Breast epithelium (tissue), 4 donors: ENCODE data around the gene FANCC. TPM values are rescaled to one million over a fixed set of nuclear protein-coding genes. Genes with fewer than 3 reads are reported as not detected.

Experiments used
- DNase-seq, 2 donors: peaks; one replicate each; pipeline ENCODE4 v3.0.0-alpha.2; 2019; ENCODE audit warnings: low spot score in 2 of 2
- H3K27ac ChIP-seq, 2 donors: fragments of 200-600 bp; sonication (generic) in 1 of 2; one replicate each; pipeline ENCODE4 v1.5.1; 2016 to 2019; ENCODE audit warnings: mild to moderate bottlenecking in 1 of 2
- H3K27me3 ChIP-seq, 2 donors: fragments of 200-600 bp; sonication (generic) in 1 of 2; one replicate each; pipeline versions ENCODE4 v1.5.1 to v1.6.0; 2017 to 2019; ENCODE audit warnings: control low read depth in 1 of 2, mild to moderate bottlenecking in 1 of 2
- H3K36me3 ChIP-seq: fragments of 200-600 bp; one replicate; pipeline ENCODE4 v1.5.1; 2019
- H3K4me1 ChIP-seq, 2 donors: fragments of 200-600 bp; sonication (generic); one replicate each; pipeline ENCODE4 v1.5.1; 2016 to 2019; ENCODE audit warnings: control low read depth in 1 of 2
- H3K4me3 ChIP-seq, 3 donors: fragments of 200-600 bp; sonication (generic); 1 replicate in 2 of 3; 2 replicates in 1 of 3; pipeline ENCODE4 v1.5.1; 2016 to 2019; ENCODE audit warnings: mild to moderate bottlenecking in 3 of 3, moderate library complexity in 2 of 3
- H3K9me3 ChIP-seq, 2 donors: fragments of 200-600 bp; sonication (generic) in 1 of 2; one replicate each; pipeline ENCODE4 v1.5.1; 2016 to 2019; ENCODE audit warnings: control low read depth in 1 of 2
- POLR2A ChIP-seq: fragments of 450-650 bp; IDR thresholded peaks from one replicate; pipeline ENCODE4 v1.6.1; 2016; ENCODE audit warnings: antibody characterized with exemption, mild to moderate bottlenecking, moderate library complexity
- POLR2AphosphoS5 ChIP-seq, 3 donors: sonication (generic); formaldehyde crosslinking; IDR thresholded peaks; one replicate each; pipeline ENCODE4 v1.6.1; 2017; ENCODE audit warnings: antibody characterized with exemption in 3 of 3
- intact Hi-C: fragments of 100-400 bp; cut with DNase I; formaldehyde crosslinking; loops from one replicate; pipeline ENCODE4 v1.15.1; 2023; ENCODE audit warnings: low total_unique reads
- total RNA-seq, 3 donors: library from RNA; depleted of rRNA; stranded (reverse); fragments of >200 nt; gene quantifications; one replicate each; pipeline ENCODE4 v1.1.0, GENCODE V29; 2016
- TF ChIP-seq, protein P1 (sequence below), 3 donors: fragments of 450-650 bp; IDR thresholded peaks; one replicate each; pipeline ENCODE4 v1.5.1; 2016 to 2017; ENCODE audit warnings: antibody characterized with exemption in 3 of 3, mild to moderate bottlenecking in 3 of 3, moderate library complexity in 3 of 3

FANCC gene
- total RNA-seq, 3 donors from 2014 or later = 4.2 to 11.4 (median 9.2) TPM

DNA sequence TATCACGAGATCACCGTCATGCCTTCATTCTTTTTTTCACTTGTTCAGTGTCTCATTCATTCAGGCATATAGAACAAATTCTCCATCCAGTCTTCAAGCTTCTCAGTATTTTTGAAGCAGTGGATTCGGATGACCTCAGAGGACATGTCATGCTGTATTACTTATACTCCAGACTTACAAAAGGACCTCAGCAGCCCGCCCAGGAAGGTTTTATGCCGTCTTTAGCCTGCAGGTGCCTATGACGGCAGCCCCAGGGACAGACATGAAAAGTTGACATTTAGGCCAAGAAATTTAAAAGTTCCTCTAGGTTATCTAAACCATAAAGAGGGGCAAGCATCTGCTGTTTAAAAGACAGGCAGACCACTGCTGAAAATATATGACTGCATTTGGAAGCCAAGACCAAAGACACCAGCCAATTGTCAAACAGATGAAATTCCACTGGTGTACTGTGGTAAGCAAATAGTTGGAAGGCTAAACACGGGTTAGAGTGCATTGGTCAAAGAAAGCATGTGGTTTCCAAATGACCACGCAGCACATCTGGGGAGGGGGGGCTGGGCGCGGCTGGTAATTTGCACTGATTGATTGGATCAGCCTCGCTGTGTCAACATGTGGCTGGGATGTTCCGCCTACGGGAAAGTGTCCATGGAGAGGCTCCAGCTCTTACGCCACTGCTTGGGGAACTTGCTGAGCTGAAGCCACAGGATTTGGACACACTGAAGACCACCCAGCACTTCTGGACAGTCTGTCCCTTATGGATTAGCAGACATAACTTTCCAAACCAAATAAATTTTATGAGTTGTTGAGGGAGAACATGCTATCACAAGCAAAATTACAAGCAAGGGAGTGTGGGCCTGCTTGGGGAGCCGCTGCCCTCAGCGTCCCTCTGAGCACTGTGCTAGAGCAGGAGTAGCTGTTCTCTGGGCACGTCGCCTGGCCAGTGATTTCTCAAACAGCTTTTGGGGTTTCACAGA is 173.6 kb downstream of the FANCC start:
- H3K27ac ChIP-seq = no peak overlapping the region
- intact Hi-C loops = no loop called here
- peak; percentile 69 to 96 (median 96) for TF ChIP-seq POLR2AphosphoS5 (IDR thresholded peaks at IDR 0.05)
- TF ChIP-seq, protein P1, sequence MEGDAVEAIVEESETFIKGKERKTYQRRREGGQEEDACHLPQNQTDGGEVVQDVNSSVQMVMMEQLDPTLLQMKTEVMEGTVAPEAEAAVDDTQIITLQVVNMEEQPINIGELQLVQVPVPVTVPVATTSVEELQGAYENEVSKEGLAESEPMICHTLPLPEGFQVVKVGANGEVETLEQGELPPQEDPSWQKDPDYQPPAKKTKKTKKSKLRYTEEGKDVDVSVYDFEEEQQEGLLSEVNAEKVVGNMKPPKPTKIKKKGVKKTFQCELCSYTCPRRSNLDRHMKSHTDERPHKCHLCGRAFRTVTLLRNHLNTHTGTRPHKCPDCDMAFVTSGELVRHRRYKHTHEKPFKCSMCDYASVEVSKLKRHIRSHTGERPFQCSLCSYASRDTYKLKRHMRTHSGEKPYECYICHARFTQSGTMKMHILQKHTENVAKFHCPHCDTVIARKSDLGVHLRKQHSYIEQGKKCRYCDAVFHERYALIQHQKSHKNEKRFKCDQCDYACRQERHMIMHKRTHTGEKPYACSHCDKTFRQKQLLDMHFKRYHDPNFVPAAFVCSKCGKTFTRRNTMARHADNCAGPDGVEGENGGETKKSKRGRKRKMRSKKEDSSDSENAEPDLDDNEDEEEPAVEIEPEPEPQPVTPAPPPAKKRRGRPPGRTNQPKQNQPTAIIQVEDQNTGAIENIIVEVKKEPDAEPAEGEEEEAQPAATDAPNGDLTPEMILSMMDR (IDR thresholded peaks at IDR 0.05) = no peak
- no peak overlapping the region for H3K4me3 ChIP-seq
- peak; percentile 64 to 67 for DNase-seq
- H3K36me3 ChIP-seq = no peaks in the 10 kb centered on the region
- no peaks in the 10 kb centered on the region for H3K4me1 ChIP-seq
- H3K9me3 ChIP-seq = no peaks in the 10 kb centered on the region
- no peaks in the 10 kb centered on the region for H3K27me3 ChIP-seq

DNA sequence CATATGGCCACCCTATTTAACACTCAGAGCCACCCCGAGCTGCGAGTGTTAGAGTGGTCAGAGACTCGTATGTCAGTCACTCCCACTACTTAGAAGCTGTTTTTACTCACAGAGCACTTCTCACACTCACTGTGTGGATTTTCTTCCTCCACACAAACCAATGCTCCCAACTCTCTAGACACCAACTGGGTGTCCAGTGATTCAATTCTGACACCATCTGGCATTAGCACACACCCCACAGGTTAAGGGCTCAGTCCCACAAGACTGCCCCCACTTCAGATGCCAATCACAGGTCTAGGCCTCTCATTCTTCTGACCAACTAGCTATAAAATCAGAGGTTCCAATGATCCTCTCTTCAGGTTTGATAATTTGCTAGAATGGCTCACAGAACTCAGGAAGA is 174.8 kb downstream of the FANCC start:
- Histone ChIP-seq H3K27ac (no peak overlapping the region), H3K4me3 (no peak overlapping the region), H3K27me3 (no peaks in the 10 kb centered on the region), H3K4me1 (no peaks in the 10 kb centered on the region), H3K36me3 (no peaks in the 10 kb centered on the region), H3K9me3 (no peaks in the 10 kb centered on the region)
- no peak for DNase-seq
- intact Hi-C loops = no loop called here
- TF ChIP-seq POLR2AphosphoS5 (IDR thresholded peaks at IDR 0.05) (no peak), POLR2A (no peak)
- TF ChIP-seq, protein P1 (IDR thresholded peaks at IDR 0.05) = no peak

DNA sequence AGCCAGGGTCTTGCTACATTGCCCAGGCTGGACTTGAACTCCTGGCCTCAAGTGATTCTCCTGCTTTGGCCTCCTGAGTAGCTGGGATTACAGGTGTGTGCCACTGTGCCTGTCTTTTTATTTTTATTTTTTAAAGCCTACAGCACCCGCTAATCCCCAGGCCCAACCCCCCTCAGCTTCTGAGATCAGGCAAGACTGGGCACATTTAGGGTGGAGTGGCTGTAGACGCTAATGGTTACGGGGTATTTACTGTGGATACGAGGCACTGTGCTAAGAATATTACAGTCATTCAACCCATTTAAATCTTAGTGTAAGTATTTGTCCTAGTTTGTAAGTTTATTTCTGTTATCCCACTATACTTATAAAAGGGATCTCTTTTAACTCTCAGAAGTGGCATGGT is 175.2 kb downstream of the FANCC start:
- no peaks in the 10 kb centered on the region for H3K4me1 ChIP-seq
- intact Hi-C loops = no loop called here
- no peaks in the 10 kb centered on the region for H3K36me3 ChIP-seq
- TF ChIP-seq, protein P1 (IDR thresholded peaks at IDR 0.05) = no peak
- no peak for TF ChIP-seq POLR2AphosphoS5 (IDR thresholded peaks at IDR 0.05)
- no peak for TF ChIP-seq POLR2A
- DNase-seq = no peak
- H3K9me3 ChIP-seq = no peaks in the 10 kb centered on the region
- no peaks in the 10 kb centered on the region for H3K27me3 ChIP-seq
- H3K27ac ChIP-seq = no peak overlapping the region
- H3K4me3 ChIP-seq = no peak overlapping the region

DNA sequence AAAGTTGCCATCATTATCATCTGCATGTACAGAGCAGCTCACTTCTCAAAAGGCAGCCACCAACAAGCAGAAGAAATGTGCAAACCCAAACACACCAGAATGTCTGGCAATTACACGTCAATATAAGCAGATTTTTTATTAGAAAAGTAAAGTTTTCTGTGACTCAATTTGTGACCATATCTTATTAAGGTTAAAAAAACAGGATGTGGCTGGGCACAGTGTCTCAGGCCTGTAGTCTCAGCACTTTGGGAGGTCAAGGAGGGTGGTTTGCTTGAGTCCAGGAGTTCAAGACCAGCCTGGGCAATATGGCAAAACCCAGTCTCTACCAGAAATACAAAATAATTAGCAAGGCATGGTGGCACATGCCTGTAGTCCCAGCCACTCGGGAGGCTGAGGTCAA is 176.7 kb downstream of the FANCC start:
- intact Hi-C loops = no loop called here
- Histone ChIP-seq H3K4me3 (no peak overlapping the region), H3K4me1 (no peaks in the 10 kb centered on the region), H3K36me3 (no peaks in the 10 kb centered on the region), H3K27ac (no peak overlapping the region), H3K27me3 (no peaks in the 10 kb centered on the region), H3K9me3 (no peaks in the 10 kb centered on the region)
- no peak for DNase-seq
- no peak for TF ChIP-seq POLR2A
- TF ChIP-seq, protein P1 (IDR thresholded peaks at IDR 0.05) = no peak
- no peak for TF ChIP-seq POLR2AphosphoS5 (IDR thresholded peaks at IDR 0.05)

DNA sequence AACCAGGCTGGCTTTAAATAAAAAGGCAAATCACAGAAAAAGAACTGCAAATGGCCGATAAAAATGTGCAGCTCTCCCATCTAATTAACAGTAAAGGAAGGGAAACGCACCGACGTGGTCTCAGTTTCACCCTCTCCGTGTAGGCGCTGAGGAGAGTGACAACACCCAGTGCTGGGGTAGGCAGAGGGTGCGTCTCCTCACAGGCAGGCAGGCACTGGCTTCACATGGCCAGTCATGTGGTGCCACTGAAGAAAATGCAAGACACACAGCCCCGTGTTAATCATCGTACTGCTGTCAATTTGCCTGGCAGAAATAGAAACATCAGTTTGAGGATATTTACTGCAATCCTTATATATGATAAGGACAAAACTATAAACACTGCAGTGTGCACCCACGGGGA is 178.4 kb downstream of the FANCC start:
- H3K9me3 ChIP-seq = no peaks in the 10 kb centered on the region
- intact Hi-C loops = no loop called here

More for the DNA sequence above, 178.4 kb downstream of the FANCC start:
- no peaks in the 10 kb centered on the region for H3K4me1 ChIP-seq
- no peak for DNase-seq
- TF ChIP-seq, protein P1 (IDR thresholded peaks at IDR 0.05) = no peak
- no peak for TF ChIP-seq POLR2AphosphoS5 (IDR thresholded peaks at IDR 0.05)
- TF ChIP-seq POLR2A = no peak
- H3K4me3 ChIP-seq = no peak overlapping the region
- H3K27ac ChIP-seq = no peak overlapping the region
- H3K36me3 ChIP-seq = no peaks in the 10 kb centered on the region
- H3K27me3 ChIP-seq = no peaks in the 10 kb centered on the region
